ENCODE data around the gene PARD3.
"Not testable (repeated sequence)": the region's sequence is repeated elsewhere in the genome, so short reads cannot be mapped to it uniquely, and the experiment has no call there.

The PARD3 gene

DNA sequence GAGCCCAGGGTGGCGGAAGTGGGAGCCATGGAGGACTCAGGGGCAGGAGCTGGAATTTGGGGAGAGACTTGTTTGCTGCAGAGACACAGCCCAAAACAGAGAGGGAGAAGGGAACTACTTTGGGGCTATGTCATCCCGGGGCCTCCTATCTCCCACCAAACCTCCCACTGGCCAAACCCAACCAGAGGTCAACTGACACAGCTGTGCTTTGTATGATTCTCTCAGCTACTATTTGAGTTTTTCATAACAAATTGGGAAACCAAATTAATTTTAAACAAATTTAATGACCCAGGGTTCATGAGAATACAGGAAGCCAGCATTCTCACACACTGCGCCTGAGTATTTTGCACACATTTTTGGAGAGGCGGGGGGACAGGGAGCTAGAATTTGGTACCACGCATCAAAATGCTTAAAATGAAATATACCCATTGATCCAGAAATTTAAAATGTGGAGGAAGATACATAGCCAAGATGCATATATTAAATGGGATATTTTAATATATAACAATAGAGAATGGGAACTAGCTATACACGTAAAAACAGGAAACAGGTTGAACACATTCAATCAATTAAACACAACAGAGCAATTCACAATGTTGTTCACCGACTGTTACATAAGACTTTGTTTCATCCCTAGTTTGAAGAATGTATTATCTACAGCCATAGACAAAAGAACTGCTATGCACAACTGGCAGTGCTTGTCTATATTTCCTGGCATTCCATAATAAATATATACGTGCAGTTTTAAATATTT lies 105.3 kb downstream of the PARD3 start:
- DNase-seq: no peak

- no peak for DNase-seq
Measured at GRCh38 chr10:34707656-34708055, 107.4 kb downstream of the PARD3 start.

DNA sequence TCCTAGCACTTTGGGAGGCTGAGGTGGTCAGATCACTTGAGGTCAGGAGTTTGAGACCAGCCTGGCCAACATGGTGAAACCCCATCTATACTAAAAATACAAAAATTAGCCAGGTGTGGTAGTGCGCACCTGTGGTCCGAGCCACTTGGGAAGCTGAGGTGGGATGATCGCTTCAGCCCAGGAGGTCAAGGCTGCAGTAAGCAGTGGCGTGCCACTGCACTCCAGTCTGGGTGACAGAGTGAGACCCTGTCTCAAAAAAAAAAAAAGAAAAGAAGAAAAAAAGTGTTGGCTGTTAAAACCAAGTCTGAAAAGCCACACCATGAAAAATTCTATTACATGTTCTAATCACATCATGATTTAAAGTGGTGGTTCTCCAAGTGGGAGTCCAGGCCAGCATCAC lies 108.1 kb downstream of the PARD3 start:
- DNase-seq: not testable (repeated sequence)

- DNase-seq: no peak
Measured at GRCh38 chr10:34706147-34706546, 108.9 kb downstream of the PARD3 start.

DNA sequence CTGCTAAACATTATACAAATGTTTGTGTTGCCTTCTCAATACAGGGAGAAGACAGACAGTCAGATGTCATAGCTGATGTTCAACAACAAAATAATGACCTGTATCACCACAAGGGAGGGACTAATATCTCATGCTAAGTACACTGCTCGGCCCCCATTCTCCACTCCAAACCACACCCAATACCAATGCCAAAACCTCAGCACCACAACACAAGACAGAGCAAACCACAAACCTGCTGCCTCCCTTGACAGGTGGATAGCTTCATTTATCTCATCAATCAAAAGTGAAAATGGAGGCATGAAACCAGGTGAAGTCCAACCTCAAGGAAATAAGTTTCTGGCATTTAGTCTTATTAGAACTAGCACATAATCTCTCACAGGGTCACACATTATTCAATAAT lies 109.5 kb downstream of the PARD3 start:
- DNase-seq: no peak

DNA sequence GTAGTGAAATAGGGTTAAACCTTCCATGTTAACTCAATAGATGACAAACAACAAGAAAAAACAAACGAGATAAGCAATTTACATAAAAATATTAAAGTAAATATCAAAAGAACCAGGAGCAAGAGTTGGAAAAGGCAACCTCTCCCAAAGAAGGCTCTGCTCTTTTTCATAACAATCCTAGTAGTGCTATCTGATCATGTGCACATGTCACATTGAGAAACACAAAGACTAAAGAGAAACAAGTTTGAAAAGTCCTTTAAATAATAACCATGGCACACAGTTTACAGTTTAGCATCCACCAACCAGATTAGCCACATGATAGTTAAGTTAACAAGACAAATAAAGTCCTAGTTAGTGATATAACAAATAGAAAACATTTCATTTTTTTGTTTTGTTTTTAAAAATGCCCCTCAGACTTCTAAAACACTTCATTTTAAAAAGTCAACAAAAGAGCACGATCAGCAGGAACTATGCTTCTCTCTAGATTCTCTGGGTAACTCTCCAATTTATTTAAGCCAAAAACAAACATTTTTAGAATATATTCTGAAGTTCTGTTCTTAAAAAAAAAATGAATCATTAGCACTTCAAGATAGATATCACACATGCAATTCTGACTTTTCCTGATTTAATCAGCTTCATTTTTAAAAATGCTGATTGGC lies 110.4 kb downstream of the PARD3 start:
- DNase-seq: no peak

- no peak for DNase-seq
Measured at GRCh38 chr10:34702982-34703381, 112.1 kb downstream of the PARD3 start.

- no peak for DNase-seq
Measured at GRCh38 chr10:34702093-34702937, 112.8 kb downstream of the PARD3 start.

DNA sequence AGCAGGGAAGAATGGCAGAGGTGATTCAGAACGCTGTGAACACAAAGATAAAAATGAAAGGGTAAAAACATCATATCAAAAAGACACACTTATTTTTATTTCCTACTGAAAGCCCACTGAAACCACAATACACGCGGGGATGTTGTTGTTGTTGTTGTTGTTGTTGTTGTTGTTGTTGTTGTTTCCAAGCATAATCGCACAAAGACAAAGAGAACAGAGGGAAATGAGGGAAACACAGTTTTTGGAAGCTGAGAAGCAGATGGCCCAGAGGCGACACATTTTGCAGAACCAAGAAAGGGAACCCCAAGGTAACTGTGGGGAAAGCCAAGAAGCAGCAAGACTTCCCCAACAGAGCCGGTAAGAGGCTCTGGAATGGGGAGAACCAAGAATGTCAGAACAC lies 113.9 kb downstream of the PARD3 start:
- no peak for DNase-seq

- peak in 1 of 2 experiments; percentile 6 for DNase-seq
Measured at GRCh38 chr10:34700752-34701151, 114.3 kb downstream of the PARD3 start.

DNA sequence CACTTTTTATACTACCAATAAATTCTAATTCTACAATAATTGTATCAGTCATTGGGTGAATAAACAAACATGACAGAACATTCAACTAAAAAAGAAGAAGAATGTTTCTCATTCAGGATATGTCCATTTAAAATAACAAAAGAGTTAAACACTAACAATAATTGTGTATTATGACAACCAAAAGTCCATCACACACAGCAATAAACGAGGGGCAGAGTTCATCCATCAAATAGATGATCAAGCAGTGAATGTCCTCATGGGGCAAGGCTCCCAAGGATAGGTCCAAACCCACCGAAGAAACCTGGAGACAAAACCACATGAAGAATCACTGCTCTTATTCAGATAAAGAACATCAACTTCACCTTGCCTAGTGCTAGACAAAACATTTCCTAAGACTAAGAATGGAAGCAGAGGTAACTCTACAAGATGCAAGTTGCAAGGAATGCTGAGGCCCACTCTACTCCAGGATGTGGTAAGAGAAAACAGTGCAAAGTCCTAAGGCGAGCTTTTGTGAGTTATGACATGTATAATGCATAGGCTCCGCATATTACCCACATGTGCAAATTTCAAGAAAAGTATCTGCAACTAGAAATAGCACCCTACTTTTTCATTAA lies 115.1 kb downstream of the PARD3 start:
- DNase-seq: no peak

GRCh38 chr10:34698979-34699378 lies 116.1 kb downstream of the PARD3 start:
- no peak for DNase-seq

- DNase-seq: no peak
Measured at GRCh38 chr10:34698248-34698831, 116.8 kb downstream of the PARD3 start.

DNA sequence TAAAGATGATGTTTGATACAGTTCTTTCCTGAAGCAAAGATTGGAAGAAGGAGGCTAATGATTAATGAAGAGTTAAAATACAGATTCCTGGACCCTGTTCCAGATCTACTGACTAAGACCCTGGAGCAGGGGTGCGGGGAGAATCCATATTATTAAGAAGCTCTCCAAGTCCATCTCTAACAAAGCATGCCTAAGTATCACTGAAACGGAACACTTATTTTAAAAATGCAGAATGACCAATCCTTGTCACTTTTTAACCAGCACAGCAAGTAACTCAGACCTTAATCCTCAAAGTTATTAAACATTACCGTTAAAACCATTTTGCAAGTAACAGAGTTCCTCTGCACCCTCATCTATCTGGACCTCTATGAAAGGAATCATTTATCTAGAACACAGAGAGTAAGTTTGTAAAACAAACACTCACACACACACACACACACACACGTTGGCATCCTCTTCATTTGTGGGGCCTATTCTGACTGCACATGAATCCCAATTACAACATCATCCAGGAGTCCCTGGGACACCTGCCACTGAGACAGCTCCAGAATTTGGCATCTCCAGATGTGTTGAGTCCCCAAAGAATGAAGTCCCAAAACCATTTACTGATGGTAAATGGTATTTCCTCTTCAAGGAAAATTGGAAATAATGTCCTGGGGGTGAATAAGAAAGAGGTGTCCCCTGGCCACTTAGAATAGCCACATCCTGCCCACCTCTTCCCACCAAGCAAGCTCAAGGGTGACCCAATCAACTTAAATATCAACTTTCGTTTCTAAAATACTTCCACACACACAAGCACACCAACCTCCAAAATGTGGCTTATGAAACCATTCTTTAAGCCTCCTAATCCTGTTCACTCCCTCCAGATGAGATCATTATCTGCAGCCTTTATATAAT lies 117.5 kb downstream of the PARD3 start:
- no peak for DNase-seq

DNA sequence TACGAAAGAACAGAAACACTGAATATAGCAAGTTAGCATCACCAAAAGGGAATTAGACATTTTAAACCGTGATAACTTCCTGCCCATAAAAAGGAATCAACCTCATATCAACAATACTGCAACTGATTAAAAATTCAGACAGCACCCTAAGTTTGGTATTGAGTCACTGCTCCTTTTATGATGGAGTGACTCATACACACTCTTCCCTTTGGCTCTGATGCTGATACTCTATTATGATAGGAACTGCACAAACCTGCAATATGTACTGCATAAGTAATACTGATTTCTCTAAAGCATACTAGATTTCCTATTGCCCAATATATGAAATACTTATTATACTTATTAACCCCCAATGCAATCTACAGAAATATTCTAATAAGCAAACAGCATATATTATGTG lies 118.7 kb downstream of the PARD3 start:
- no peak for DNase-seq

- no peak for DNase-seq
Measured at GRCh38 chr10:34690383-34691049, 124.6 kb downstream of the PARD3 start.

DNA sequence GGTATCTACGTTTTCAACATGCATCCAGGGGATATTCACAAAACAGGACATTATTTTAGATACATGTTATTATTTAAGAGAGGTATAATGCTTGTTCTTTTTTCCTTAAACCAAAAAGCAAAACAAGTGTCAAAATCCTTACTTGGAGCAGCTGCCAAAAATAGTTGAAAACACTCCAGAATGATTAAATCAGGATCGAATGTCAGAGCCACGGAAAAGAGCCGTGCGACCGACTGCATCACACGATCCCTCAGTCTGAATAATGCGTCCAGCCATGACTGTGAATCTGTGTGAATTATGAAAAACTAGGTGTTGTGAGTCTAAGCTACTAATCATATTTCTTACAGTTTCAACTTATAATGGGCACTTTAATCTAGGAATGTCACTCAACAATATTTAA lies 126.0 kb downstream of the PARD3 start:
- no peak for DNase-seq

GRCh38 chr10:34687434-34688210 lies 127.5 kb downstream of the PARD3 start:
- DNase-seq: no peak

GRCh38 chr10:34682580-34682979 lies 132.5 kb downstream of the PARD3 start:
- DNase-seq: no peak

DNA sequence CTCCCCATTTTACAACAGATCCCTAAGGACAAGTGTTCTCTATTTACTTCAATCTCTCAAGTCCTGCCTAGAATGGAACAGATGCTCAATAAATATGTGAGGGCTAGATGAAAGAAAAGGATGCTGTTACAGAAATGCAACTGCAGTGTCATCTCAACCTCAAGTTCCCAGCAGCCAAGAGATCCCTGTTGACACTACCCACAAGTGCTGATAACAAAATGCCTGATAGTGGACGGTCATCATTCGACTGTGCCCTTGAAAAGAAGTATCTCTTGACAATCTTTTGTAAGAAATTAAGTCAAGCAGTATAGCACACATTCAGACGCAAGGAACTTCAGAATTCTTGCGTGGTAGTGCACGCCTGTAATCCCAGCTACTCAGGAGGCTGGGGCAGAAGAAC lies 133.2 kb downstream of the PARD3 start:
- no peak for DNase-seq
